Chondrocyte (in vitro differentiated cells): Measurements from ENCODE around the gene GET4. TPM values are rescaled to one million over a fixed set of nuclear protein-coding genes. Genes with fewer than 3 reads are reported as not detected.

Experiments
- DNase-seq: peaks from one replicate; pipeline ENCODE4 v3.0.0; 2021; ENCODE audit warnings: mixed read lengths, low spot score
- H3K27ac Mint-ChIP-seq: one replicate; pipeline ENCODE4 v1.8.0; 2021; ENCODE audit warnings: mild to moderate bottlenecking, moderate library complexity, mixed read lengths; ENCODE audit not compliant: unreplicated experiment
- H3K27me3 Mint-ChIP-seq: 2 replicates; pipeline ENCODE4 v1.8.0; 2021; ENCODE audit warnings: low read depth, mixed read lengths
- H3K36me3 Mint-ChIP-seq: 2 replicates; pipeline ENCODE4 v1.8.0; 2021; ENCODE audit warnings: low read depth, mixed read lengths
- H3K4me1 Mint-ChIP-seq: 2 replicates; pipeline ENCODE4 v1.8.0; 2021; ENCODE audit warnings: low read depth, mild to moderate bottlenecking, mixed read lengths
- H3K4me3 Mint-ChIP-seq: one replicate; pipeline ENCODE4 v1.8.0; 2021; ENCODE audit warnings: mild to moderate bottlenecking, moderate library complexity, mixed read lengths; ENCODE audit not compliant: unreplicated experiment
- H3K9me3 Mint-ChIP-seq: 2 replicates; pipeline ENCODE4 v1.8.0; 2021; ENCODE audit warnings: low read depth, mixed read lengths
- total RNA-seq: library from RNA; stranded (reverse); gene quantifications from 3 replicates; pipeline ENCODE4 v1.2.1, GENCODE V29; 2021
- TF ChIP-seq, protein P1 (sequence below): fragments of 200-600 bp; sonication (generic); IDR thresholded peaks from 2 replicates; pipeline ENCODE4 v1.5.0; 2021; ENCODE audit warnings: antibody characterized with exemption, mild to moderate bottlenecking, moderate library complexity

GET4 gene
- total RNA-seq, 1 donor from 2014 or later = 28.0 TPM

DNA sequence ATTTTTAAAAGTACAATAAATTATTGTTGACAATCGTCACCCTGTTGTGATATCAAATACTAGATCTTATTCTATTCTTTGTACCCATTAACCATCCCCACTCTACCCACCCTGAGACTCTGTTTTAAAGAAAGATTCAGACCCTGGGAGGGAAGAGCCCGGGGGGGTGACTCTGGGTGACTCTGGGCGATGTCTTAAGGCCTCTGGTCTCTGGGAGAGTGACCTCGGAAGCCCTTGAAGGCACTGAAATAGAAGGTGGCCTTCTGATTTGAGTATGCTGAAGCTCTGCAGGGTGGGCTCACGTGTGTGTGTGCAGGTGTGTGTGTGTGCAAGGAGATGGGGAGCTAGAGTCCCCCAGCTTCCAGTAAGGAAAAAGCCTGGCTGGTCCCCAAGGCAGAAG is 68.4 kb downstream of the GET4 start:
- Mint-ChIP-seq H3K27me3 (peaks cover 12% of the 10 kb centered on the region), H3K4me3 (no peak overlapping the region), H3K4me1 (no peaks in the 10 kb centered on the region), H3K27ac (no peak overlapping the region), H3K36me3 (peaks cover 2% of the 10 kb centered on the region), H3K9me3 (peaks cover 20% of the 10 kb centered on the region)
- TF ChIP-seq, protein P1, sequence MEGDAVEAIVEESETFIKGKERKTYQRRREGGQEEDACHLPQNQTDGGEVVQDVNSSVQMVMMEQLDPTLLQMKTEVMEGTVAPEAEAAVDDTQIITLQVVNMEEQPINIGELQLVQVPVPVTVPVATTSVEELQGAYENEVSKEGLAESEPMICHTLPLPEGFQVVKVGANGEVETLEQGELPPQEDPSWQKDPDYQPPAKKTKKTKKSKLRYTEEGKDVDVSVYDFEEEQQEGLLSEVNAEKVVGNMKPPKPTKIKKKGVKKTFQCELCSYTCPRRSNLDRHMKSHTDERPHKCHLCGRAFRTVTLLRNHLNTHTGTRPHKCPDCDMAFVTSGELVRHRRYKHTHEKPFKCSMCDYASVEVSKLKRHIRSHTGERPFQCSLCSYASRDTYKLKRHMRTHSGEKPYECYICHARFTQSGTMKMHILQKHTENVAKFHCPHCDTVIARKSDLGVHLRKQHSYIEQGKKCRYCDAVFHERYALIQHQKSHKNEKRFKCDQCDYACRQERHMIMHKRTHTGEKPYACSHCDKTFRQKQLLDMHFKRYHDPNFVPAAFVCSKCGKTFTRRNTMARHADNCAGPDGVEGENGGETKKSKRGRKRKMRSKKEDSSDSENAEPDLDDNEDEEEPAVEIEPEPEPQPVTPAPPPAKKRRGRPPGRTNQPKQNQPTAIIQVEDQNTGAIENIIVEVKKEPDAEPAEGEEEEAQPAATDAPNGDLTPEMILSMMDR = no peak
- no peak for DNase-seq

DNA sequence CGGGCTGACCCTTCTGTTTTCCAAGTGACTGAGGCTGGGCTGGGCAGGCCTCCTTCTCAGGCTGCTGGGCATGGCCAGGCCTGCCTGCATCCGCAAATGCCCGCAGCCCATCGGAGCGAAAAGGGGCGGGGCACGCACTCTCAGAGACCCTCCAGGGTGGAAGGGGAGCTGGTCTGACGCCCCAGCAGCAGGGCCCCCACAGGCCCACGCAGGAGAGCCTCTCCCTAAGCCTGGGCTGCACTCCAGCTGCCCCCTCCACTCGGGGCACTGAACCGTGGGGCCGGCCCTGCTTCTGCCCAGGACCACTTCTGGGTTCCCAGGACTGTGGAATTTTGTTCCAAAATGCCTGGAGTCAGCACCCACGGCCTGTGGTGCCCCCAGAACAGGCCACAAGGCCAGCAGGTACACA is 68.8 kb downstream of the GET4 start:
- TF ChIP-seq, protein P1 = no peak
- Mint-ChIP-seq H3K27me3 (peaks cover 12% of the 10 kb centered on the region), H3K9me3 (peaks cover 18% of the 10 kb centered on the region), H3K4me1 (no peaks in the 10 kb centered on the region), H3K27ac (no peak overlapping the region), H3K4me3 (no peak overlapping the region), H3K36me3 (peaks cover 2% of the 10 kb centered on the region)
- DNase-seq = peak; percentile 66

DNA sequence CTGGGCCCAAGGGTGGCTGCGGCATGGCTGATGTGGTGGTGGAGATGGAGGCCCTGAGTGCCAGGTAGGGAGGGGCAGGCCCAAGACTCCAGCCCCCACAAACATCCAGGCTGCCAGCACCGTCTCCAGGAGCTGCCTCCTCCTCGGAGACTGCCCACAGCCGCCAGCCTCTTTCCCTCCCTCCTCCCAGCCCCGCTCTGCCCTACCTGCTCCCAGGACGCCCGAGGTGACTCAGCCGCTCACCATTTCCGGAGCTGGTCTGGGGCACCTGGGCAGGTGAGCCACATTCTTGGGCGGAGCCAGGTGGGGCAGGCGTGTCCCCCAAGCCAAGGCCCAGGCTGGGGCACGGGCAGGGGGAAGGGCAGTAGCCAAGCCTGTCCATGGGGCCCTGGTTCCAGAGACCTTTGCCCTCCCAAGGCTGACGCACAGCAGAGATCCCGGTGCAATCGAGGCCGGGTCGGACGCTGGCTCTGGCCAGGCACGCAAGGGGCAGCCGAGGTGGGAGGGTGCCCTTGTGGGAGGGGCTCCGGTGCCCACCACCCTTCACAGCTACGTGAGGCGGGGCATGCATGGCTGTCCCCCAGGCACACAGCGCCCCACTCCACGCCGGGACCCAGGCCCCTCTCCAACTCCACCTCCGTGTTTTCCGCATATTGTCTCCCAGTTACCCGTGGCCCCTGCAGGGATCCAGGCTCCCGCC is 69.4 kb downstream of the GET4 start:
- TF ChIP-seq, protein P1 = no peak
- Mint-ChIP-seq H3K27me3 (peaks cover 12% of the 10 kb centered on the region), H3K36me3 (peaks cover 2% of the 10 kb centered on the region), H3K4me1 (no peaks in the 10 kb centered on the region), H3K4me3 (no peak overlapping the region), H3K9me3 (peaks cover 12% of the 10 kb centered on the region), H3K27ac (no peak overlapping the region)
- DNase-seq = peak; percentile 93

Other genes starting within 250 kb of the GET4 start
- gene DNAAF5, start 149.9 kb upstream of the GET4 start, total RNA-seq = 15.3 to 23.2 TPM (median 16.6 TPM) in 3 replicates
- 7.7 to 8.6 TPM (median 7.9 TPM) in 3 replicates for gene PRKAR1B, start 149.3 kb upstream of the GET4 start, total RNA-seq
- 125 to 139 TPM (median 134 TPM) in 3 replicates for gene SUN1, start 44.1 kb upstream of the GET4 start, total RNA-seq
- gene ADAP1, start 78.1 kb downstream of the GET4 start, total RNA-seq = 3.9 to 7.0 TPM (median 6.7 TPM) in 3 replicates
- gene COX19, start 99.0 kb downstream of the GET4 start, total RNA-seq = 9.2 to 9.6 TPM (median 9.5 TPM) in 3 replicates
- not detected in 3 replicates for gene CYP2W1, start 106.6 kb downstream of the GET4 start, total RNA-seq
- 1.4 to 4.4 TPM (median 3.8 TPM) in 3 replicates for gene GPR146, start 168.0 kb downstream of the GET4 start, total RNA-seq
- gene GPER1, start 211.6 kb downstream of the GET4 start, total RNA-seq = 5.7 to 9.9 TPM (median 9.5 TPM) in 3 replicates